Measurements from ENCODE around the gene MFRP. TPM values are rescaled to one million over a fixed set of nuclear protein-coding genes. Genes with fewer than 3 reads are reported as not detected.
A peak's percentile ranks its signal among the peaks of the same experiment; 100 is the strongest.

The MFRP gene
- total RNA-seq, 2 donors from 2014 or later: not detected

DNA sequence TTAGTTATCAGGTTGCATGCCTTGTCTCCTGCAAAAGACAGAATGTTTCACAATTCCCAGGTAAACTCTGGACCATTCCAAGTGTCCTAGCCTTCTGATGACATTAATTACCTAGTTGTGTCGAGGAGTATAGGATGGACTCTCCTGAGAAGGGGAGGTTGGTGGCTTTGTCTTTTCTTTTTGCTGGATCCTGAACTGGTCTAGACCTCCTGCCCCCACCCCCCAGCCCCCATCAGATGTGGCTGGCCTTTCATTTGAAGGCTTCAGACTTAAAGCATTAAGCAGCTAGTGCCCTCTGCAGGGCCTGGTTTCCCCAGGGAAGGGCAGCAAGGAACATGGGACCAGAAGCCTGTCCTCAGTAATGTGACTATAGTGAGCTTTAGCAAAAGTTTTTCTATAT is 39.3 kb downstream of the MFRP start:
- H3K36me3 Mint-ChIP-seq: peaks cover 8% of the 10 kb centered on the region
- no peak for ATAC-seq
- H3K4me1 Mint-ChIP-seq (ENCODE audit: low read depth in 2 of 2): peaks cover 5 to 8% of the 10 kb centered on the region in 2 donors
- no peaks in the 10 kb centered on the region for H3K27me3 Mint-ChIP-seq
- no peak overlapping the region for H3K4me3 Mint-ChIP-seq
- H3K9me3 Mint-ChIP-seq: no peaks in the 10 kb centered on the region
- H3K27ac Mint-ChIP-seq: no peak overlapping the region
- DNase-seq (ENCODE audit: low spot score): no peak

DNA sequence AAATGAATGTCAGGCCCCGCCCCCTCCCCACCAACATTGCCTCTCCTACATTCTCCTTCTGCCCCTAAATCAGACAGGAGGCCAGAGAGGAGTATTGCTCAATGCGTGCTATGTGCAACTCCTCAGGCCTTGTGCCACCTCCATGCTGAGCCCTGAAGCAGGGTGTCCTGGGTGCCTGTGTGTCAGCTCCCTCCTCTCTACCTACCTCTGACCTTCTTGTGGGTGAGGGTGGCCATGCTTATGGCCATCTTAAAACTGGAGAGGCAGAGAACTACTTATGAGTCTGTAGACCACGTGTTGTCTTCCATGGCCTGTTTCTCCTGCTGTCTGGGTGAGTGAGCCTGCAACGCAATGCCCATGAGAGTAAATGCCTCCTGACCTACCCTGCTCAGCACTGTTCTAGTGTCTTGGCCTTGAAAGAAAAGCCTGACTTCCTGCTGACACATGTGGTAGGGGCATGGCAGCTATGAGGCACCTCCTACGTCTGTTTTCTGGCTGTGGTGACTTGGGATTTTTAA is 40.1 kb downstream of the MFRP start:
- DNase-seq (ENCODE audit: low spot score): no peak
- Mint-ChIP-seq H3K4me1 (ENCODE audit: low read depth in 2 of 2) (peaks cover 5 to 8% of the 10 kb centered on the region in 2 donors), H3K4me3 (no peak overlapping the region), H3K27ac (peak overlapping the region; percentile 39 to 51), H3K27me3 (no peaks in the 10 kb centered on the region), H3K36me3 (peaks cover 8% of the 10 kb centered on the region), H3K9me3 (no peaks in the 10 kb centered on the region)
- peak in 1 of 2 donors; percentile 48 for ATAC-seq

- no peaks in the 10 kb centered on the region for H3K27me3 Mint-ChIP-seq
- H3K4me1 Mint-ChIP-seq (ENCODE audit: low read depth in 2 of 2): peaks cover 5 to 8% of the 10 kb centered on the region in 2 donors
- peaks cover 8% of the 10 kb centered on the region for H3K36me3 Mint-ChIP-seq
- no peak for DNase-seq (ENCODE audit: low spot score)
- peak overlapping the region; percentile 23 to 25 for H3K27ac Mint-ChIP-seq
- H3K9me3 Mint-ChIP-seq: no peaks in the 10 kb centered on the region
- ATAC-seq: no peak
- no peak overlapping the region for H3K4me3 Mint-ChIP-seq
Measured at GRCh38 chr11:119305556-119306372, 40.7 kb downstream of the MFRP start.

DNA sequence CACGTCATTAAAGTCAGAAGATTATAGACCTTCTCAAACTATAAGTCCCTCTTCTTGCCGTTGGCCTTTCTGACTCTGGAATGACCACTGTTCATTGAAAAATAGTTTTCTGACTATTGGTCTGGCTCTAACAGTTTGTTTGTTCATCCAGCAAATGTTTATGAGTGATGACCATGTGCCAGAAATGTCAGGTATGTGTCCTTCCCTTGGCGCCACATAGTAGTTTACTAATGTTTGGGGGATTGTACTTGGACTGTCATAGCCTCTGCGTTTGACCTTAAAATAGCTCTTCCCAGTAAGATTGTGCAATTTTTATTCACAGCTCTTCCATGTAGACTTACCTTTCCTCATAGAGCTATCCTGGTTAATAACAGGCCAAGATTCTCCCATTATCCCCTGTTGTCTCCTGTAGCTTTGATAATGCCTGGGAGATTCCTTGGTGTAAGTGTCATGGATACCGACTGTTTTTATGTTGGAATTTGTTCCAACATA is 43.2 kb downstream of the MFRP start:
- Mint-ChIP-seq H3K9me3 (no peaks in the 10 kb centered on the region), H3K36me3 (peaks cover 15% of the 10 kb centered on the region)

DNA sequence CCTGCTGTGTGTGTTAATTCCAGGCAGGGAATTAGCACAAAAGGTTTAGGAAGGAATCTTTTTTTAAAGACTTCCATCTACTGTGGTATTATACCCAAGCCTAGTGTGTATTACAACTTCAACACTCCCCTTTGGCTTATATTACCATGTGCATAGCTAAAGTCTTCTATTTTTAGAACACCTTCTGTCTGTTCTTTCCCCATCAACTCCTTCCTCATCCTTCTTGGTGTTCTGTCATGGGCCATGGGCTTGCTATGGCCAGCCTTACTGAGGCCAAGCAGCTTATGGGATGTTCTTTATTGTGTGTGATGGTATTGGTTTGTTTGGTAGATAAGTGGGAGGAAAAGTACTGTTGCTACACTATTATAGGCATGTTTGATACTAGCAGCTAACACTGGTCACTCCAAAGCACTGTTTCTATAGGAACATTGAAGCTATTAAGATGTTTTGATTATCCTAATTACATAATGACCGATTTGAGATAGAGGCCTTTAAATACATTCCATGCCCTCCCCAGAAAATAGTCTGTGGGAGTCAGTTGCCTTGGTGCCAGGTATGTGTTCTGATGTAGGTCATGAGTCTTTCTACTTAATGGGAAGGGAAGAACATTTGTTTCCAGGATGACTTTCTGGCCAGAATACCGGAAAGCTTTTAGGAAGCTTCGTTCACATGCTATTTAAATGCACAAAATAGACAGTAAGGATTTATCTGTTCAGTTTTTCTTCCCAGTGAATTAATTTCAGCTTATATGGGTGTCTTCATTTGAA is 46.1 kb downstream of the MFRP start:
- Mint-ChIP-seq H3K4me1 (ENCODE audit: low read depth in 2 of 2) (peaks cover 3 to 4% of the 10 kb centered on the region in 2 donors), H3K27ac (no peak overlapping the region), H3K36me3 (peaks cover 21% of the 10 kb centered on the region), H3K27me3 (no peaks in the 10 kb centered on the region), H3K9me3 (no peaks in the 10 kb centered on the region), H3K4me3 (no peak overlapping the region)
- ATAC-seq: no peak
- no peak for DNase-seq (ENCODE audit: low spot score)

More for the DNA sequence above, 43.2 kb downstream of the MFRP start:
- no peak overlapping the region for H3K4me3 Mint-ChIP-seq
- no peak overlapping the region for H3K27ac Mint-ChIP-seq
- peaks cover 5 to 8% of the 10 kb centered on the region in 2 donors for H3K4me1 Mint-ChIP-seq (ENCODE audit: low read depth in 2 of 2)
- DNase-seq (ENCODE audit: low spot score) (no peak), ATAC-seq (no peak)
- H3K27me3 Mint-ChIP-seq: no peaks in the 10 kb centered on the region

DNA sequence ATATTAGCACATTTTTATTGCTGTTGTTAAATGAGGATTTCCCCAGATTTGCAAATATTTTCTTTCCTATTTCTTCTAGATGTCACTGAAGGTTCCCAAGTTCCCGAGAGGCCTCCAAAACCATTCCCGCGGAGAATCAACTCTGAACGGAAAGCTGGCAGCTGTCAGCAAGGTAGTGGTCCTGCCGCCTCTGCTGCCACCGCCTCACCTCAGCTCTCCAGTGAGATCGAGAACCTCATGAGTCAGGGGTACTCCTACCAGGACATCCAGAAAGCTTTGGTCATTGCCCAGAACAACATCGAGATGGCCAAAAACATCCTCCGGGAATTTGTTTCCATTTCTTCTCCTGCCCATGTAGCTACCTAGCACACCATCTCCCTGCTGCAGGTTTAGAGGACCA is 47.1 kb downstream of the MFRP start:
- H3K36me3 Mint-ChIP-seq: peaks cover 17% of the 10 kb centered on the region
- H3K4me1 Mint-ChIP-seq (ENCODE audit: low read depth in 2 of 2): no peaks in the 10 kb centered on the region
- H3K4me3 Mint-ChIP-seq: no peak overlapping the region
- H3K9me3 Mint-ChIP-seq: no peaks in the 10 kb centered on the region
- no peak overlapping the region for H3K27ac Mint-ChIP-seq
- no peak for ATAC-seq
- H3K27me3 Mint-ChIP-seq: no peaks in the 10 kb centered on the region
- no peak for DNase-seq (ENCODE audit: low spot score)

GRCh38 chr11:119298726-119299125 is 47.8 kb downstream of the MFRP start:
- no peak overlapping the region for H3K4me3 Mint-ChIP-seq
- H3K9me3 Mint-ChIP-seq: no peaks in the 10 kb centered on the region
- no peak overlapping the region for H3K27ac Mint-ChIP-seq
- peaks cover 17% of the 10 kb centered on the region for H3K36me3 Mint-ChIP-seq
- no peak for DNase-seq (ENCODE audit: low spot score)
- ATAC-seq: no peak
- no peaks in the 10 kb centered on the region for H3K27me3 Mint-ChIP-seq
- H3K4me1 Mint-ChIP-seq (ENCODE audit: low read depth in 2 of 2): no peaks in the 10 kb centered on the region

GRCh38 chr11:119297938-119298337 is 48.6 kb downstream of the MFRP start:
- no peak for ATAC-seq
- no peak for DNase-seq (ENCODE audit: low spot score)
- Mint-ChIP-seq H3K36me3 (peaks cover 17% of the 10 kb centered on the region), H3K27ac (no peak overlapping the region), H3K27me3 (no peaks in the 10 kb centered on the region), H3K9me3 (no peaks in the 10 kb centered on the region), H3K4me3 (no peak overlapping the region), H3K4me1 (ENCODE audit: low read depth in 2 of 2) (no peaks in the 10 kb centered on the region)

DNA sequence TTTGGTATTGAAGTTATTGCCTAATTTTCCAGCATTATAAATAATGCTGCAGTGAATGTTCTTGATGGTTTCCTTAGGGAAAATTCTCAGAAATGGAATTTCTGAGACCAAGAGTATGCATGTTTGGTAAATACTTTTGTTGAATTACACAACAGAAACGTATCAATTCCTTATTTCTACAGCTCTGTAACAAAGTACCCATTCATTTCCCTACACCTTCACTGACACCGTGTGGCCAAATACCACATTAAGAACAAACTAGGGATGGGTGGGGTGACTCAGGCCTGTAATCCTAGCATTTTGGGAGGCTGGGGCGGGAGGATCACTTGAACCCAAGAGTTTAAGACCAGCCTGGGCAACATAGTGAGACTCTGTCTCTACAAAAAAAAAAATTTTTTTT is 51.3 kb downstream of the MFRP start:
- no peaks in the 10 kb centered on the region for H3K4me1 Mint-ChIP-seq (ENCODE audit: low read depth in 2 of 2)

GRCh38 chr11:119293461-119293860 is 53.0 kb downstream of the MFRP start:
- H3K36me3 Mint-ChIP-seq: peaks cover 8% of the 10 kb centered on the region
- H3K27me3 Mint-ChIP-seq: no peaks in the 10 kb centered on the region
- H3K9me3 Mint-ChIP-seq: no peaks in the 10 kb centered on the region
- no peaks in the 10 kb centered on the region for H3K4me1 Mint-ChIP-seq (ENCODE audit: low read depth in 2 of 2)
- ATAC-seq (no peak), DNase-seq (ENCODE audit: low spot score) (no peak)
- no peak overlapping the region for H3K27ac Mint-ChIP-seq
- H3K4me3 Mint-ChIP-seq: no peak overlapping the region

More for the DNA sequence above, 51.3 kb downstream of the MFRP start:
- Mint-ChIP-seq H3K27me3 (no peaks in the 10 kb centered on the region), H3K4me3 (no peak overlapping the region), H3K27ac (no peak overlapping the region), H3K36me3 (peaks cover 13% of the 10 kb centered on the region), H3K9me3 (no peaks in the 10 kb centered on the region)
- no peak for ATAC-seq
- DNase-seq (ENCODE audit: low spot score): no peak

- peaks cover 16% of the 10 kb centered on the region for H3K36me3 Mint-ChIP-seq
Measured at GRCh38 chr11:119290894-119291497, 55.5 kb downstream of the MFRP start.

More at GRCh38 chr11:119290894-119291497, 55.5 kb downstream of the MFRP start:
- H3K4me1 Mint-ChIP-seq (ENCODE audit: low read depth in 2 of 2): peaks cover 0 to 5% of the 10 kb centered on the region in 2 donors
- no peak overlapping the region for H3K4me3 Mint-ChIP-seq
- ATAC-seq: no peak
- H3K27me3 Mint-ChIP-seq: no peaks in the 10 kb centered on the region
- no peaks in the 10 kb centered on the region for H3K9me3 Mint-ChIP-seq
- H3K27ac Mint-ChIP-seq: no peak overlapping the region
- no peak for DNase-seq (ENCODE audit: low spot score)
